H1 (cell line): ENCODE measurements around the gene FMN2.

Experiments
- BRCA1 ChIP-seq: IDR thresholded peaks from 2 replicates; pipeline ENCODE4 v1.6.1; 2012; ENCODE audit warnings: low read depth, low read length, improper control_type of control experiment
- CEBPB ChIP-seq: IDR thresholded peaks from 2 replicates; pipeline ENCODE4 v1.6.1; 2012; ENCODE audit warnings: low read depth, low read length
- CHD1 ChIP-seq: IDR thresholded peaks from 2 replicates; pipeline ENCODE4 v1.6.1; 2012; ENCODE audit warnings: low read depth, low read length, improper control_type of control experiment
- CTCF ChIP-seq, 3 experiments: IDR thresholded peaks; 1 replicate in 2 of 3; 2 replicates in 1 of 3; pipeline versions ENCODE4 v1.5.1 to v1.6.1; 2011; ENCODE audit warnings: low read length in 3 of 3, mild to moderate bottlenecking in 3 of 3, inconsistent platforms in 2 of 3, low read depth in 1 of 3, moderate library complexity in 1 of 3; ENCODE audit not compliant: insufficient read depth in 1 of 3; ENCODE audit errors: control extremely low read depth in 1 of 3
- EP300 ChIP-seq, 2 experiments: IDR thresholded peaks; 1 replicate in 1 of 2; 2 replicates in 1 of 2; pipeline ENCODE4 v1.6.1; 2011 to 2012; ENCODE audit warnings: low read depth in 2 of 2, low read length in 2 of 2, mild to moderate bottlenecking in 2 of 2, borderline replicate concordance in 1 of 2, inconsistent platforms in 1 of 2, moderate library complexity in 1 of 2
- EZH2 ChIP-seq: fragments of 200-600 bp; sonication (generic); IDR thresholded peaks from 2 replicates; pipeline ENCODE4 v1.7.1; 2012; ENCODE audit warnings: low read depth, mild to moderate bottlenecking, moderate library complexity, low read length, inconsistent platforms; ENCODE audit not compliant: severe bottlenecking
- JUN ChIP-seq: IDR thresholded peaks from 2 replicates; pipeline ENCODE4 v1.6.1; 2011; ENCODE audit warnings: low read depth, mild to moderate bottlenecking, improper control_type of control experiment, low read length
- POLR2A ChIP-seq, 2 experiments: IDR thresholded peaks; 1 replicate in 1 of 2; 2 replicates in 1 of 2; pipeline ENCODE4 v1.6.1; 2011; ENCODE audit warnings: low read depth in 2 of 2, low read length in 2 of 2, mild to moderate bottlenecking in 2 of 2; ENCODE audit errors: control extremely low read depth in 1 of 2
- POLR2AphosphoS5 ChIP-seq: IDR thresholded peaks from 2 replicates; pipeline ENCODE4 v1.6.1; 2011; ENCODE audit warnings: low read depth, low read length
- SIN3A ChIP-seq, 2 experiments: IDR thresholded peaks in 1 of 2; conservative IDR thresholded peaks in 1 of 2; 2 replicates each; pipeline ENCODE4 v1.6.1; 2011 to 2012; ENCODE audit warnings: low read length in 2 of 2, improper control_type of control experiment in 1 of 2, low read depth in 1 of 2, mild to moderate bottlenecking in 1 of 2
- SRF ChIP-seq: IDR thresholded peaks from 2 replicates; pipeline ENCODE4 v1.6.1; 2011; ENCODE audit warnings: mild to moderate bottlenecking, low read depth, low read length, moderate library complexity
- TAF1 ChIP-seq: IDR thresholded peaks from 2 replicates; pipeline ENCODE4 v1.6.1; 2011; ENCODE audit warnings: mild to moderate bottlenecking, low read depth, low read length
- USF2 ChIP-seq: IDR thresholded peaks from 2 replicates; pipeline ENCODE4 v1.6.1; 2011; ENCODE audit warnings: low read length, improper control_type of control experiment
- TF ChIP-seq, protein P1 (sequence below): IDR thresholded peaks from 2 replicates; pipeline ENCODE4 v1.6.1; 2012; ENCODE audit warnings: inconsistent platforms

- TF ChIP-seq CTCF (IDR thresholded peaks at IDR 0.05; ENCODE audit: control extremely low read depth in 1 of 3, insufficient read depth in 1 of 3, low read depth in 1 of 3, low read length in 3 of 3) (no peak), POLR2AphosphoS5 (no peak), POLR2A (IDR thresholded peaks at IDR 0.05; ENCODE audit: control extremely low read depth in 1 of 2, low read depth in 2 of 2, low read length in 2 of 2) (no peak), USF2 (no peak), EZH2 (no peak), EP300 (IDR thresholded peaks at IDR 0.05; ENCODE audit: borderline replicate concordance in 1 of 2, low read depth in 2 of 2, low read length in 2 of 2) (no peak), CEBPB (no peak), SIN3A (conservative IDR thresholded peaks at IDR 0.05 in 1 of 2, IDR thresholded peaks at IDR 0.05 in 1 of 2; ENCODE audit: low read depth in 1 of 2, low read length in 2 of 2) (no peak), BRCA1 (no peak), SRF (no peak), TAF1 (no peak), CHD1 (no peak), JUN (no peak)
- TF ChIP-seq, protein P1, sequence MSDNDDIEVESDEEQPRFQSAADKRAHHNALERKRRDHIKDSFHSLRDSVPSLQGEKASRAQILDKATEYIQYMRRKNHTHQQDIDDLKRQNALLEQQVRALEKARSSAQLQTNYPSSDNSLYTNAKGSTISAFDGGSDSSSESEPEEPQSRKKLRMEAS: no peak
Measured at GRCh38 chr1:240441669-240442068, 350.0 kb downstream of the FMN2 start.
